ENCODE results near the gene CDCP1.

Gene CDCP1

DNA sequence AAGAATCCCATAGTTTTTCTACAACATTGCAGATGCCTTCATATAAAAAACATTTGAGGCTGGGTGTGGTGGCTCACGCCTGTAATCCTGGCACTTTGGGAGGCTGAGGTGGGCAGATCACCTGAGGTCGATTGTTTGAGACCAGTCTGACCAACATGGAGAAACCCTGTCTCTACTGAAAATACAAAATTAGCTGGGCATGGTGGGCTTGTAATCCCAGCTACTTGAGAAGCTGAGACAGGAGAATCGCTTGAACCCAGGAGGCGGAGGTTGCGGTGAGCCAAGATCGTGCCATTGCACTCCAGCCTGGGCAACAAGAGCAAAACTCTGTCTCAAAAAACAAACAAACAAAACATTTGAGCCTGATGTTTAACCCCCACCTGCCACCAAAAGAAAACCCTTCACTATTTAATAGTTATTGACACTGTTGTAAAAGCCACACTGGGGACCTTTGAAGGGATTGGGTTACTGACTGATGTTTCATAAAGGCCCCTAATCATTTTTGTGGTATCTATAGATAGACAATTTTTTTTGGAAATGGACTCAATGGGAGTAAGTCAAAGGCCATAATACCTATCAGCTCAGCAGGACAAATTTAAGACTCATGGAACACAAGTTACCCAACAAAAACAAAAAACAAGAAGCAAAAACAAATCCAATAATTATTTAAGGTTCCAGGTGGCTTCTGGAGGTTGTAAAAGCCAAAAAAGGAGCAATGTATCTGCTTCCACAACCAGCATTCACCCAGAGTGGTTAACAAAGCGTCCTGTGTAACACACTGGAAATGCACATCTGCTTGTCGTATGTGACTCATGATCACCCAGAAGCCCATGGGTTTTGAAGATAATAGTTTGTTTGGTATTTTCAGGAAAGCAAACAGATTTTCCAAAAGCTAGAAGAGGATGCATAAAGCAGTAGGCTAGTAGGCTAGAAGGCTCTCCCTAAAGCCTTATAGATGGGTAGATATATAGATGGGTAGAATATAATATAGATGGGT, 41.2 kb downstream of the CDCP1 start:
- no peaks in the 10 kb centered on the region for H3K27me3 ChIP-seq (ENCODE audit: control insufficient read depth, insufficient read depth, low read length)
- H3K36me3 ChIP-seq (ENCODE audit: control insufficient read depth, insufficient read depth, low read length): peaks cover 11% of the 10 kb centered on the region
- no peaks in the 10 kb centered on the region for H3K9me3 ChIP-seq (ENCODE audit: control insufficient read depth, insufficient read depth, low read length)
- H3K4me3 ChIP-seq (ENCODE audit: low read depth, low read length): no peak overlapping the region
- H3K9ac ChIP-seq (ENCODE audit: low read depth, low read length): no peak overlapping the region
- no peaks in the 10 kb centered on the region for H3K4me1 ChIP-seq (ENCODE audit: control insufficient read depth, insufficient read depth, low read length)

DNA sequence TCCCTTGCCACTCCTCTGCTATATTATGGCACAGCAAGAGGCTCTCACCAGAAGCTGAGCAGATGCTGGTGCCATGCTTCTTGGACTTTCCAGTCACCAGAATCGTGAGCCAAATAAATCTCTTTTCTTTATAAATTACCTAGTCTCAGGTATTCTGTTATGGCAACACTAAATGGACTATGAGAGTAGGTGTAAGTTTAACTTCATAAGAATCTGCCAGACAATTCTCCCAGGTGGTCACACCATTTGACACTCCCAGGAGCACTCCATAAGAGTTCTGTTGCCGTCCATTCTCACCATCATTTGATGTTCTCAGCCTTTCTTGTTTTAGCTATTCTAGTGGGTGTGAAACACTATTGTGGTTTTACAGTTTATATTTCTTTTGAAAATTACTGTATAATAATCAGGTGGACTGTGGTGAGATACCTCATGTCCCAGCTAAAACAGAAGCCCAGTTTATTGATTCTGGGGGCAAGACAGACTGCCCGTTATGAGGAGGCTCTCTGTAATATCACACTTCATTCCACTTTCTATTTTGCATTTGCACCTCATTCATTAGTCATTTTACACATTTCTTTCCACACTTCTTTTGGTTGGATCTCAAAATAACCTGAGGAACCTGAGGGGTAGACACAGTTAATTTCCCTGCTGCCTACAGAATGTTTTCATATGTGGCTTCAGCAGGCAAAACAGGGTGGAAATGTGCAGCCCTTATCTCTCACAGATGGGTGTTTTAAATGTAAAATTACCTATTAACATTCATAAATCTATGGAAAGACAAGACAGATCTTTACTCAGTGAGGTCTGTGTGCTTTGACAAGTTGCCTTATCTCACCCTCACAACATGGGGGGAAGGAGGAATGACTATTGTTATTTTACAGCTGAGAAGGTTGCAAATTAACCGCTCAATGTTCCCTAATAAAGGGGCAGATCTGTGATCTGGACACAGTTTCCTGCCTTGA, 42.1 kb downstream of the CDCP1 start:
- Histone ChIP-seq H3K9ac (ENCODE audit: low read depth, low read length) (no peak overlapping the region), H3K27me3 (ENCODE audit: control insufficient read depth, insufficient read depth, low read length) (no peaks in the 10 kb centered on the region), H3K36me3 (ENCODE audit: control insufficient read depth, insufficient read depth, low read length) (peaks cover 5% of the 10 kb centered on the region), H3K4me3 (ENCODE audit: low read depth, low read length) (no peak overlapping the region), H3K9me3 (ENCODE audit: control insufficient read depth, insufficient read depth, low read length) (no peaks in the 10 kb centered on the region), H3K4me1 (ENCODE audit: control insufficient read depth, insufficient read depth, low read length) (no peaks in the 10 kb centered on the region)

DNA sequence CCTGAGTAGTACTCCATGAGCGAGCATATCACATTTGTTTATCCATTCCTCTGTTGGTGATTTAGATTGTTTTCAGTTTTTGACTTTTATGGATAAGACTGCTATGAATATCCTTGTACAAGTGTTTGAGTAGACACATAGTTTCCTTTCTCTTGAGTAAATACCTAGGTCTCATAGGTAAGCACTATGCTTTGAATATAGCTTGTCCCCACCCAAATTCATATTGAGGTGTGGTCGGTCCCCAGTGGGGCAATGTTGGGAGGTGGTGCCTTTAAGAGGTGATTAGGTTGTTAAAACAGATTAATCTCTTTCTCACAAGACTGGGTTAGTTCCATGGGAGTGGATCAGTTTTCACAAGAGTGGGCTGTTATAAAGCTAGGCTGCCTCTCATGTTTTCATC, 42.8 kb downstream of the CDCP1 start:
- Histone ChIP-seq H3K4me1 (ENCODE audit: control insufficient read depth, insufficient read depth, low read length) (no peaks in the 10 kb centered on the region), H3K9ac (ENCODE audit: low read depth, low read length) (no peak overlapping the region), H3K36me3 (ENCODE audit: control insufficient read depth, insufficient read depth, low read length) (peaks cover 4% of the 10 kb centered on the region), H3K9me3 (ENCODE audit: control insufficient read depth, insufficient read depth, low read length) (no peaks in the 10 kb centered on the region), H3K27me3 (ENCODE audit: control insufficient read depth, insufficient read depth, low read length) (no peaks in the 10 kb centered on the region), H3K4me3 (ENCODE audit: low read depth, low read length) (no peak overlapping the region)

DNA sequence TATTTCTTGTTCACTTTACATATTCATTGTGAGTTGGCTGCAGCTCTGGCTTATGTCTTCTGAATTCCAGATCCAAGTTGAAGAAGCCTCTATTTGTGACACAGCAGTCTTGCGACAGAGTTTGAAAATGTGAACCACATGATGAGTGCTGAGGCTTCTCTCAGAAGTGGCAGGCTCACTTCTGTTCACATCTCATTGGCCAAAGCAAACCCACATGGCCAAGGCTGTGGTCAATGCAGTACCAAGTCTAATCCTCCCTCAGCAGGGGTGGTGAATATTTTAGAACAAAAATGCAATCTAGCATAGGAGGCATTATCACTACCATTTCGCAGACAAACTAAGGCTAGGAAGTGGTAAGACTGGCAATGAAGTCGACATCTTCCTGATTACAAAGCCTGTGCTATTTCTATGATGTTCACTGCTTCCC, 45.2 kb downstream of the CDCP1 start:
- Histone ChIP-seq H3K36me3 (ENCODE audit: control insufficient read depth, insufficient read depth, low read length) (no peaks in the 10 kb centered on the region), H3K9me3 (ENCODE audit: control insufficient read depth, insufficient read depth, low read length) (no peaks in the 10 kb centered on the region), H3K4me3 (ENCODE audit: low read depth, low read length) (no peak overlapping the region), H3K27me3 (ENCODE audit: control insufficient read depth, insufficient read depth, low read length) (no peaks in the 10 kb centered on the region), H3K4me1 (ENCODE audit: control insufficient read depth, insufficient read depth, low read length) (no peaks in the 10 kb centered on the region), H3K9ac (ENCODE audit: low read depth, low read length) (no peak overlapping the region)

DNA sequence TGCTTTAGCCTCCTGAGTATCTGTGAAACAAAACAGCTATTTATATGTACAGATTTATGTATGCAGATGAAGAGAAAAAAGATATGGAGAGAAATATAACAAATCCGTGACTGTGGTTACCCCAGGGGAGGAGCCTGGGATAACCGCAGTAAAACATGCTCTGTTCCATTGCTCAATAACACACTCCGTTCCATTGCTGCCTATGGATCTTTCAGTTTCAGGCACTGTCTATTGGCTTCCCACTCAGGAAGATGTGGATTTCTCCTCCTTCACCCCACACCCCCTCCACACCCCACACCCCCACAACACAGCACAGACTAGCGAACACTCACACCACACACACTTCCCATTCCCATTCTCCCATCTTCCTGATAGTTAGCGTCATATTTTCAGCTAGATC, 47.9 kb downstream of the CDCP1 start:
- peaks cover 7% of the 10 kb centered on the region for H3K36me3 ChIP-seq (ENCODE audit: control insufficient read depth, insufficient read depth, low read length)
- H3K4me3 ChIP-seq (ENCODE audit: low read depth, low read length): no peak overlapping the region
- no peaks in the 10 kb centered on the region for H3K9me3 ChIP-seq (ENCODE audit: control insufficient read depth, insufficient read depth, low read length)
- no peaks in the 10 kb centered on the region for H3K4me1 ChIP-seq (ENCODE audit: control insufficient read depth, insufficient read depth, low read length)
- H3K27me3 ChIP-seq (ENCODE audit: control insufficient read depth, insufficient read depth, low read length): no peaks in the 10 kb centered on the region
- H3K9ac ChIP-seq (ENCODE audit: low read depth, low read length): no peak overlapping the region

DNA sequence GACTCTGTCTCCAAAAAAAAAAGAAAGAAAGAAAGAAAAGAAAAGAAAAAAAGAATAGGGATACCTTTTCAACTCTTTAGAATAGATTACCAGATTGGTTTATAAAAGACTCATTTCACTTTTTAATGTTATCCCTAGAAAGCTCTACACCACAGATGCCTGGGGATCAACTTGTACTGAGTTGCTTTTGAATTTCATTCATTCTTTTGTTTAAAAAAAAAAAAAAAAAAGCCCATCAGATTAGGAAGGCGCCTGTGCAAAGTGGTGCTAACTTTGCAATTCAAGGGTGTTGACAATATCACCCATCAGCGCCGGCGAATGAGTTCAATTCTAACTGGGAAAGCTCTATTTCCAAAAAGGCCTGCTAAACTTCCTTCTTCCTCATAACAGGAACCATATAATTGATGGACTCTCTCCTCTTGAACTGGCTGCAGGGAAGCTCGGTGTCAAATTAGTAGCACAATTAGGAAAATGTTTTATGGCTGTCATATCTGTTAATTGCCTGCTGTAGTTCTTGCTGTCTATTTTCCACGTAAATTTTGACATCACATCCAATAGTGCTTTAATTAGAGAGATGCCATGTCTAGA, 48.8 kb downstream of the CDCP1 start:
- H3K36me3 ChIP-seq (ENCODE audit: control insufficient read depth, insufficient read depth, low read length): peaks cover 7% of the 10 kb centered on the region
- no peaks in the 10 kb centered on the region for H3K27me3 ChIP-seq (ENCODE audit: control insufficient read depth, insufficient read depth, low read length)
- no peaks in the 10 kb centered on the region for H3K9me3 ChIP-seq (ENCODE audit: control insufficient read depth, insufficient read depth, low read length)

DNA sequence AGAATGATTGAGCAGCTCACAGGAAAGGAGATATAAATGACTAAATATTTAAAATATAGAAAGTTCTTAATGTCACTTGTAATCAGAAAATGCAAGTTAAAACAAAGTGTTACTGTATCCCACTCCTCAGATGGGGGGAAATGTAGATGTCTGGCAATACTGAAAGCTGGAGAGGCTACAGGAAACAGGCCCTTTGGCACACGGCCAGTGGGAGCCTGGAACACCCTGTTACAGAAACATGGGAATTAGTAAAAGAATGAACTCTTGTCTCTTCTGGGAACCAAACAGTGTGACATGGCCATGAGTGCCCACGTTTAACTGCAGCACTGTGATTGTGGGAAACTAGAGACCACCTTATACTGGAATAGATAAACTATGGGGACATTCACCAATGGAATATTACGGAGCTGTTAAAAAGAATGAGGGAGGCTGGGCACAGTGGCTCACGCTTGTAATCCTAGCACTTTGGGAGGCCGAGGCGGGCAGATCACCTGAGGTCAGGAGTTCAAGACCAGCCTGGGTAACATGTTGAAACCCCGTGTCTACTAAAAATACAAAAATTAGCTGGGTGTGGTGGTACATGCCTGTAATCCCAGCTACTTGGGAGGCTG, 50.2 kb downstream of the CDCP1 start:
- Histone ChIP-seq H3K36me3 (ENCODE audit: control insufficient read depth, insufficient read depth, low read length) (peaks cover 10% of the 10 kb centered on the region), H3K27me3 (ENCODE audit: control insufficient read depth, insufficient read depth, low read length) (no peaks in the 10 kb centered on the region), H3K9ac (ENCODE audit: low read depth, low read length) (no peak overlapping the region), H3K4me3 (ENCODE audit: low read depth, low read length) (no peak overlapping the region), H3K4me1 (ENCODE audit: control insufficient read depth, insufficient read depth, low read length) (no peaks in the 10 kb centered on the region), H3K9me3 (ENCODE audit: control insufficient read depth, insufficient read depth, low read length) (no peaks in the 10 kb centered on the region)

More for the DNA sequence above, 48.8 kb downstream of the CDCP1 start:
- H3K4me1 ChIP-seq (ENCODE audit: control insufficient read depth, insufficient read depth, low read length): no peaks in the 10 kb centered on the region
- no peak overlapping the region for H3K4me3 ChIP-seq (ENCODE audit: low read depth, low read length)
- H3K9ac ChIP-seq (ENCODE audit: low read depth, low read length): no peak overlapping the region

DNA sequence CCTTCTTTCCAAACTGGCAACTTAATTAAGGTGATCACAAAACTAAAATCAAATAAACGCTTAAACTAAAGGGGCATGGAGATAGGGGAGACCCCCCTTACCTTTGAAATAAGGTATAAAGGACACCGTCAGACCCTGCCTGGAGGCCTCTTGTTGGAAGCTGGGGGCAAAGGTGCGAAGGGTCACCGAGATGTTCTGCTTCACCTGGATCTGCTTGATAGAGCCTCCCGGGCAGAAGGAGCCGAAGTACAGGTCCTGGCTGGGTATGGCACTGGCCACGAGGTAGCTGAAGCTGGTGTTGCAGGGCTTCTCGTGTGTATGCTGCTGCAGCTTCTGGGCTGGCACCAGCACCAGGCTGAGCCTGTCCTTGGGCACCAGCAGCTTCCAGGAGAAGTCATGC, 53.0 kb downstream of the CDCP1 start:
- peaks cover 18% of the 10 kb centered on the region for H3K36me3 ChIP-seq (ENCODE audit: control insufficient read depth, insufficient read depth, low read length)
- no peak overlapping the region for H3K4me3 ChIP-seq (ENCODE audit: low read depth, low read length)
- H3K4me1 ChIP-seq (ENCODE audit: control insufficient read depth, insufficient read depth, low read length): no peaks in the 10 kb centered on the region
- H3K27me3 ChIP-seq (ENCODE audit: control insufficient read depth, insufficient read depth, low read length): no peaks in the 10 kb centered on the region
- no peak overlapping the region for H3K9ac ChIP-seq (ENCODE audit: low read depth, low read length)
- no peaks in the 10 kb centered on the region for H3K9me3 ChIP-seq (ENCODE audit: control insufficient read depth, insufficient read depth, low read length)

DNA sequence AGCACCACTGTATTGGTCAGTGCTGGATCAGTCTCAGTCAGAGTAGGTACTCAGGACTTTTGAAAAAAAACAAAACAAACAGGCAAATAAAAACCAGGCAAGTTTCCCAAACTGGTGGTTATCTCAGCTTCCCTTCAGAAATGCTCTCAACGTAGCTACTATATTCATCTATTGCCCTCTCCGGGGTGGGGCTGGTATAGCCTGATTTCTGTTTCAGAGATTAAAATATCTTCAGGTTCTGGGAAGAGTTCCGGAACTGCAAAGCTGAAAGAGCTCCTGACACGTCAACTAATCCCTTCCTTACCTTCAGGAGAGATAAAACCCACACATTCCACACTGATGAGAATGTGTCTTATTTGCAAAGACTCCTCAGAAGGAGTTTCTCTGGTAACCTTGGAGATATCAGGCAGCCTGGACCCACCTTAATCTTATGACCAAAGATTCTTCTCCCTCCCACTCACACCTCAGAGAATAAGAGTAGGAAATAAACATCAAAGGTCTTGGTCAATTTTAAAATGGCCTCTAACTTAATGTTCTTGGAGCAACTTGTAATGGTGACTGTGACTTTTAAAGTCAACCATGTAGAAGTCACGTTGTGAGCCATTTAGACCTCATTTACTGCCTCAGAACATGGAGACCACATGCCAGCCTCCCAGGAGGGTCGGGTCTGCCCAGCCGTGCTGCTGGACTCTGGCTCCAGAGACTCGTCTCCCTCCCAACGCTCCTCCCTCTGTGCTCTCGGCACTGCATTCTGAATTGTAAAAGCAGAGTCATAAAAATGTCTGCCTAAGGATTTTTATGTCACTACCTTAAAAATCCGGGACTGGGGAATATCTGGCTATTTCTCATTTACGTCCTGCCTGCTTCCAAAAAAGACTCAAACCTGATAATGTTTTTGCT, 53.8 kb downstream of the CDCP1 start:
- Histone ChIP-seq H3K27me3 (ENCODE audit: control insufficient read depth, insufficient read depth, low read length) (no peaks in the 10 kb centered on the region), H3K9ac (ENCODE audit: low read depth, low read length) (no peak overlapping the region), H3K4me1 (ENCODE audit: control insufficient read depth, insufficient read depth, low read length) (no peaks in the 10 kb centered on the region), H3K36me3 (ENCODE audit: control insufficient read depth, insufficient read depth, low read length) (peaks cover 18% of the 10 kb centered on the region), H3K9me3 (ENCODE audit: control insufficient read depth, insufficient read depth, low read length) (no peaks in the 10 kb centered on the region), H3K4me3 (ENCODE audit: low read depth, low read length) (no peak overlapping the region)

DNA sequence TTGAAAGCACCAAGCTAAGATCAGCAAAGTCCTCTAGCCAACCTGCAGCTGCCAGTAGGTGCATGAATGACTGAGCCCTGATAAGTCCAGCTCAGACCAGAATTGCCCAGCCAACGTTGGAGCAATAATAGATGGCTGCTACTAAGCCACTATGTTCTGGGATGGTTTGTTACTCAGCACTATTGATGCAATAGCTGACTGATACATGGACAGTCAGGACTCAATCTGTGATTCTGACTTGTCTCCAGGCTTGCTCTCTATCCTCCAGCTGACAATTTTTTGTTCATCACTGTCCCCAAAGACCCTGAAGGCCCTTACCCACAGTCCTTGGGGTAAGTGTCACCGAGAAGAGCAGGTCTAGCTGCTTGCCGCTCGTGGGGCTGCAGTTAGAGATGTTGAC, 55.3 kb downstream of the CDCP1 start:
- H3K9ac ChIP-seq (ENCODE audit: low read depth, low read length): no peak overlapping the region
- peaks cover 18% of the 10 kb centered on the region for H3K36me3 ChIP-seq (ENCODE audit: control insufficient read depth, insufficient read depth, low read length)
- no peaks in the 10 kb centered on the region for H3K4me1 ChIP-seq (ENCODE audit: control insufficient read depth, insufficient read depth, low read length)
- no peaks in the 10 kb centered on the region for H3K27me3 ChIP-seq (ENCODE audit: control insufficient read depth, insufficient read depth, low read length)
- no peaks in the 10 kb centered on the region for H3K9me3 ChIP-seq (ENCODE audit: control insufficient read depth, insufficient read depth, low read length)
- H3K4me3 ChIP-seq (ENCODE audit: low read depth, low read length): no peak overlapping the region

Measured in iPS-15b (cell line).